H9 (cell line): ENCODE results near the gene CLEC19A. TPM values are rescaled to one million over a fixed set of nuclear protein-coding genes. Genes with fewer than 3 reads are reported as not detected.

Experiments used
- DNase-seq: peaks from one replicate; pipeline ENCODE4 v3.0.0-alpha.2; 2017
- H2AFZ ChIP-seq: one replicate; pipeline ENCODE4 v1.6.1; 2013; ENCODE audit warnings: mild to moderate bottlenecking, low read length, control low read depth, moderate library complexity
- H2AK5ac ChIP-seq: 2 replicates; pipeline ENCODE4 v1.6.1; 2013; ENCODE audit warnings: low read length, control low read depth, mixed read lengths; ENCODE audit not compliant: insufficient read length
- H2BK120ac ChIP-seq: one replicate; pipeline ENCODE4 v1.6.1; 2013; ENCODE audit warnings: low read depth, mild to moderate bottlenecking, low read length, control low read depth, inconsistent platforms; ENCODE audit not compliant: poor library complexity, severe bottlenecking
- H2BK12ac ChIP-seq: 2 replicates; pipeline ENCODE4 v1.6.1; 2013; ENCODE audit warnings: low read length, control low read depth, mixed read lengths, low read depth; ENCODE audit not compliant: insufficient read length
- H2BK15ac ChIP-seq: 2 replicates; pipeline ENCODE4 v1.6.1; 2013; ENCODE audit warnings: low read depth, low read length, control low read depth
- H2BK20ac ChIP-seq: one replicate; pipeline ENCODE4 v1.6.1; 2013; ENCODE audit warnings: low read depth, mild to moderate bottlenecking, low read length, control low read depth, inconsistent platforms; ENCODE audit not compliant: poor library complexity, severe bottlenecking
- H2BK5ac ChIP-seq: 2 replicates; pipeline ENCODE4 v1.6.1; 2013; ENCODE audit warnings: low read length, control low read depth, mixed read lengths; ENCODE audit not compliant: insufficient read length
- H3K14ac ChIP-seq: 2 replicates; pipeline ENCODE4 v1.6.1; 2013; ENCODE audit warnings: low read length, control low read depth; ENCODE audit not compliant: insufficient read depth
- H3K18ac ChIP-seq: 2 replicates; pipeline ENCODE4 v1.6.1; 2013; ENCODE audit warnings: low read depth, mild to moderate bottlenecking, mixed read lengths, low read length, control low read depth; ENCODE audit not compliant: insufficient read length
- H3K23ac ChIP-seq: 2 replicates; pipeline ENCODE4 v1.6.1; 2013; ENCODE audit warnings: low read length, control low read depth, mixed read lengths, low read depth; ENCODE audit not compliant: insufficient read length
- H3K23me2 ChIP-seq: 2 replicates; pipeline ENCODE4 v1.6.1; 2013; ENCODE audit warnings: low read depth, mild to moderate bottlenecking, mixed read lengths, low read length, control low read depth; ENCODE audit not compliant: insufficient read length, poor library complexity, severe bottlenecking
- H3K27ac ChIP-seq: 2 replicates; pipeline ENCODE4 v1.5.1; 2013; ENCODE audit warnings: low read length, control low read depth, mixed read lengths, low read depth; ENCODE audit not compliant: insufficient read length
- H3K27me3 ChIP-seq: 2 replicates; pipeline ENCODE4 v1.6.1; 2013; ENCODE audit warnings: low read length, control low read depth, inconsistent platforms; ENCODE audit not compliant: insufficient read depth
- H3K4ac ChIP-seq: 2 replicates; pipeline ENCODE4 v1.6.1; 2013; ENCODE audit warnings: low read depth, mild to moderate bottlenecking, control low read depth, inconsistent platforms, low read length, moderate library complexity
- H3K4me1 ChIP-seq: 2 replicates; pipeline ENCODE4 v1.6.1; 2013; ENCODE audit warnings: low read length, control low read depth, inconsistent platforms; ENCODE audit not compliant: insufficient read depth
- H3K4me2 ChIP-seq: 2 replicates; pipeline ENCODE4 v1.6.1; 2013; ENCODE audit warnings: low read length, control low read depth, mixed read lengths; ENCODE audit not compliant: insufficient read length, insufficient read depth
- H3K56ac ChIP-seq: 2 replicates; pipeline ENCODE4 v1.6.1; 2013; ENCODE audit warnings: low read depth, mild to moderate bottlenecking, mixed read lengths, low read length, control low read depth; ENCODE audit not compliant: insufficient read length
- H3K79me1 ChIP-seq: 2 replicates; pipeline ENCODE4 v1.6.1; 2013; ENCODE audit warnings: low read depth, mild to moderate bottlenecking, moderate library complexity, low read length, control low read depth, inconsistent platforms; ENCODE audit not compliant: insufficient read depth, poor library complexity, severe bottlenecking
- H3K79me2 ChIP-seq: 2 replicates; pipeline ENCODE4 v1.6.1; 2013; ENCODE audit warnings: low read length, control low read depth, inconsistent platforms; ENCODE audit not compliant: insufficient read depth
- H3K9ac ChIP-seq: 2 replicates; pipeline ENCODE4 v1.6.1; 2013; ENCODE audit warnings: low read length, control low read depth, mixed read lengths; ENCODE audit not compliant: insufficient read length; ENCODE audit errors: extremely low read depth
- H3K9me3 ChIP-seq: one replicate; pipeline ENCODE4 v1.6.1; 2013; ENCODE audit warnings: low read depth, low read length, inconsistent platforms; ENCODE audit not compliant: control insufficient read depth
- H3T11ph ChIP-seq: one replicate; pipeline ENCODE4 v1.6.1; 2013; ENCODE audit warnings: mild to moderate bottlenecking, low read length, control low read depth, inconsistent platforms
- H4K20me1 ChIP-seq: one replicate; pipeline ENCODE4 v1.6.1; 2013; ENCODE audit not compliant: control insufficient read depth, insufficient read length, insufficient read depth
- H4K5ac ChIP-seq: 2 replicates; pipeline ENCODE4 v1.6.1; 2013; ENCODE audit warnings: low read depth, mild to moderate bottlenecking, mixed read lengths, low read length, control low read depth; ENCODE audit not compliant: insufficient read length
- H4K8ac ChIP-seq: replicated peaks from 2 replicates; pipeline ENCODE4 v1.6.1; 2013; ENCODE audit warnings: low read length, control low read depth, mixed read lengths, low read depth; ENCODE audit not compliant: insufficient read length
- H4K91ac ChIP-seq: 2 replicates; pipeline ENCODE4 v1.6.1; 2013; ENCODE audit warnings: low read depth, mild to moderate bottlenecking, moderate library complexity, mixed read lengths, low read length, control low read depth; ENCODE audit not compliant: insufficient read length
- H3K27ac Mint-ChIP-seq, 3 experiments: 2 replicates in 2 of 3; 3 replicates in 1 of 3; pipeline ENCODE4 v1.8.0; 2020 to 2021; ENCODE audit warnings: mixed read lengths in 3 of 3, mild to moderate bottlenecking in 1 of 3, moderate library complexity in 1 of 3
- H3K27me3 Mint-ChIP-seq: 2 replicates; pipeline ENCODE4 v1.8.0; 2021; ENCODE audit warnings: low read depth, mild to moderate bottlenecking, moderate library complexity, mixed read lengths
- H3K36me3 Mint-ChIP-seq, 3 experiments: 2 replicates in 2 of 3; 3 replicates in 1 of 3; pipeline ENCODE4 v1.8.0; 2020 to 2021; ENCODE audit warnings: low read depth in 3 of 3, mixed read lengths in 3 of 3; ENCODE audit not compliant: insufficient read depth in 1 of 3
- H3K4me1 Mint-ChIP-seq, 2 experiments: 2 replicates each; pipeline ENCODE4 v1.8.0; 2020; ENCODE audit warnings: mixed read lengths in 2 of 2
- H3K4me3 Mint-ChIP-seq, 2 experiments: 2 replicates in 1 of 2; 3 replicates in 1 of 2; pipeline ENCODE4 v1.8.0; 2020 to 2021; ENCODE audit warnings: mild to moderate bottlenecking in 2 of 2, mixed read lengths in 2 of 2, moderate library complexity in 1 of 2
- H3K9me3 Mint-ChIP-seq, 2 experiments: 2 replicates in 1 of 2; 3 replicates in 1 of 2; pipeline ENCODE4 v1.8.0; 2020; ENCODE audit warnings: mild to moderate bottlenecking in 2 of 2, mixed read lengths in 2 of 2, moderate library complexity in 1 of 2
- CTCF ChIP-seq: fragments of 200-600 bp; sonication (generic); conservative IDR thresholded peaks from 3 replicates; pipeline ENCODE4 v1.8.0; 2021; ENCODE audit warnings: antibody characterized with exemption, mild to moderate bottlenecking
- WGBS: extraction: QIAGEN DNeasy Blood & Tissue Kit; methylation state at CpG from one replicate; pipeline ENCODE4 v1.1.7; 2013; ENCODE audit warnings: missing lambda C conversion rate, low lambda C conversion rate, mixed read lengths; ENCODE audit not compliant: insufficient read length; ENCODE audit errors: extremely low coverage; 5-methylcytosine and 5-hydroxymethylcytosine counted together
- total RNA-seq: library from RNA; stranded (reverse); gene quantifications from 2 replicates; pipeline ENCODE4 v1.2.1, GENCODE V29; 2021

The CLEC19A gene
- total RNA-seq, 1 experiment from 2014 or later, result not detected

- DNase-seq, result no peak
- H3K4me3 Mint-ChIP-seq, result no peak overlapping the region
- Histone ChIP-seq H3K14ac (no peak overlapping the region), H3K23me2 (no peaks in the 10 kb centered on the region), H3K4me2 (no peak overlapping the region), H3K18ac (no peak overlapping the region), H3K79me1 (no peaks in the 10 kb centered on the region), H2BK5ac (no peak overlapping the region), H2AK5ac (no peak overlapping the region), H3K4ac (no peak overlapping the region), H4K5ac (no peak overlapping the region), H2BK15ac (no peak overlapping the region), H2AFZ (no peak overlapping the region), H2BK20ac (no peak overlapping the region), H3K9me3 (no peaks in the 10 kb centered on the region), H3K56ac (no peak overlapping the region), H3K9ac (no peak overlapping the region), H3K4me1 (peaks cover 4% of the 10 kb centered on the region; the same call in 1 of the 2 replicates), H4K20me1 (no peaks in the 10 kb centered on the region), H4K8ac (no peak overlapping the region), H3T11ph (no peak overlapping the region), H4K91ac (no peak overlapping the region), H2BK120ac (no peak overlapping the region), H3K23ac (no peak overlapping the region), H3K27ac (no peak overlapping the region), H3K27me3 (no peaks in the 10 kb centered on the region), H2BK12ac (no peak overlapping the region), H3K79me2 (no peaks in the 10 kb centered on the region)
- no peaks in the 10 kb centered on the region; a peak in 1 of 7 replicates for H3K36me3 Mint-ChIP-seq
- H3K27ac Mint-ChIP-seq, result no peak overlapping the region; a peak in 1 of 7 replicates
- WGBS, result no CpG with 5 or more reads among the region's 2 CpGs
- TF ChIP-seq CTCF, result no peak
- peaks cover 1 to 3% of the 10 kb centered on the region in 2 experiments; a peak in 1 of 5 replicates for H3K9me3 Mint-ChIP-seq
- H3K27me3 Mint-ChIP-seq, result no peaks in the 10 kb centered on the region; the same call in 1 of the 2 replicates
- H3K4me1 Mint-ChIP-seq, result peaks cover 22 to 32% of the 10 kb centered on the region in 2 experiments
These were observed 32.6 kb upstream of the CLEC19A start for GRCh38 chr16:19252904-19253303.
